A549 (cell line): ENCODE measurements around the gene VAPA. TPM values are rescaled to one million over a fixed set of nuclear protein-coding genes. Genes with fewer than 3 reads are reported as not detected.

Source experiments
- ATAC-seq, 2 experiments: fragments of 200-7000 bp in 1 of 2; fragments of >200 bp in 1 of 2; cut with Nextera tagmentation in 1 of 2; cut with Tn5 transposase in 1 of 2; 3 replicates each; pipeline versions ENCODE4 v1.8.0 to v1.9.1; 2018 to 2020; ENCODE audit warnings: mild to moderate bottlenecking in 1 of 2, moderate library complexity in 1 of 2
- CTCF ChIA-PET: fragments of 300-600 bp; sonication (Branson Sonifier 250); formaldehyde crosslinking; extraction: SDS; loops from one replicate; lab custom pipeline; 2021; ENCODE audit warnings: antibody characterized with exemption, inconsistent platforms; lab: Yijun Ruan, JAX
- POLR2A ChIA-PET: fragments of 350-600 bp; formaldehyde crosslinking; extraction: SDS; loops from one replicate; lab custom pipeline; 2021; ENCODE audit warnings: antibody characterized with exemption, inconsistent platforms; lab: Yijun Ruan, JAX
- DNase-seq, 2 experiments: peaks; one replicate each; pipeline versions ENCODE4 v3.0.0 to v3.0.0-alpha.2; 2011 to 2016; ENCODE audit warnings: low read depth in 1 of 2, low spot score in 1 of 2
- FAIRE-seq: peaks from 2 replicates; lab custom pipeline; 2011; peaks lifted over from hg19 to GRCh38; lab: Jason Lieb, UNC
- H3K27ac ChIP-seq, 2 experiments: fragments of >200 bp; sonication (Bioruptor Twin); formaldehyde crosslinking; 3 replicates each; pipeline ENCODE4 v1.5.1; 2016 to 2017
- H3K4me1 ChIP-seq: fragments of >200 bp; sonication (Bioruptor Twin); formaldehyde crosslinking; 3 replicates; pipeline ENCODE4 v1.6.1; 2016
- H3K4me2 ChIP-seq: fragments of >200 bp; sonication (Bioruptor Twin); formaldehyde crosslinking; 3 replicates; pipeline ENCODE4 v1.6.1; 2016
- H3K4me3 ChIP-seq: fragments of >200 bp; sonication (Bioruptor Twin); formaldehyde crosslinking; 3 replicates; pipeline ENCODE4 v1.5.1; 2016
- H3K9me3 ChIP-seq: fragments of >200 bp; sonication (Bioruptor Twin); formaldehyde crosslinking; 3 replicates; pipeline ENCODE4 v1.6.1; 2016
- BCL3 ChIP-seq: fragments of >200 bp; sonication (Bioruptor Twin); formaldehyde crosslinking; IDR thresholded peaks from 3 replicates; pipeline ENCODE4 v1.6.1; 2016
- BHLHE40 ChIP-seq: IDR thresholded peaks from 2 replicates; pipeline ENCODE4 v1.6.1; 2012; ENCODE audit warnings: low read depth, low read length, inconsistent platforms
- CHD4 ChIP-seq: fragments of 200-600 bp; sonication (generic); IDR thresholded peaks from 2 replicates; pipeline ENCODE4 v1.6.1; 2016; ENCODE audit warnings: antibody characterized with exemption, mild to moderate bottlenecking, borderline replicate concordance
- EHMT2 ChIP-seq: fragments of 200-600 bp; sonication (generic); IDR thresholded peaks from 2 replicates; pipeline ENCODE4 v1.6.1; 2016; ENCODE audit warnings: antibody characterized with exemption, low read depth, mild to moderate bottlenecking, moderate library complexity
- ELK1 ChIP-seq: fragments of 150-350 bp; IDR thresholded peaks from 2 replicates; pipeline ENCODE4 v1.6.1; 2014; ENCODE audit warnings: low read depth, mild to moderate bottlenecking, low read length
- GATA3 ChIP-seq: IDR thresholded peaks from 2 replicates; pipeline ENCODE4 v1.6.1; 2012; ENCODE audit warnings: borderline replicate concordance
- HMGXB4 ChIP-seq: fragments of 250-450 bp; sonication (Bioruptor Pico); IDR thresholded peaks from 2 replicates; pipeline ENCODE4 v1.5.0; 2021; ENCODE audit warnings: mild to moderate bottlenecking, moderate library complexity, borderline replicate concordance
- HOXB13 ChIP-seq: fragments of 250-450 bp; sonication (Bioruptor Pico); IDR thresholded peaks from 2 replicates; pipeline ENCODE4 v1.5.0; 2020; ENCODE audit warnings: low read depth, mild to moderate bottlenecking, moderate library complexity
- JUNB ChIP-seq: fragments of >200 bp; sonication (Bioruptor Twin); formaldehyde crosslinking; IDR thresholded peaks from 2 replicates; pipeline ENCODE4 v1.6.1; 2016
- KDM5A ChIP-seq: fragments of 200-600 bp; sonication (generic); IDR thresholded peaks from 2 replicates; pipeline ENCODE4 v1.6.1; 2016; ENCODE audit warnings: antibody characterized with exemption, mild to moderate bottlenecking
- MAFK ChIP-seq: fragments of 450-650 bp; IDR thresholded peaks from 2 replicates; pipeline ENCODE4 v1.6.1; 2014; ENCODE audit not compliant: partially characterized antibody
- MAZ ChIP-seq: fragments of 150-350 bp; IDR thresholded peaks from 2 replicates; pipeline ENCODE4 v1.6.1; 2014; ENCODE audit warnings: antibody characterized with exemption, low read depth, low read length, borderline replicate concordance
- NPAS2 ChIP-seq: fragments of 250-450 bp; sonication (Bioruptor Pico); IDR thresholded peaks from 2 replicates; pipeline ENCODE4 v1.8.0; 2022; ENCODE audit warnings: mild to moderate bottlenecking, moderate library complexity, borderline replicate concordance
- NR3C1 ChIP-seq: fragments of >200 bp; sonication (Bioruptor Twin); formaldehyde crosslinking; IDR thresholded peaks from 3 replicates; pipeline ENCODE4 v1.6.1; 2017
- POLR2A ChIP-seq: IDR thresholded peaks from 2 replicates; pipeline ENCODE4 v1.6.1; 2012; ENCODE audit warnings: mild to moderate bottlenecking, low read length
- RCOR1 ChIP-seq: fragments of 150-350 bp; IDR thresholded peaks from 2 replicates; pipeline ENCODE4 v1.6.1; 2014; ENCODE audit warnings: antibody characterized with exemption, low read length, low read depth
- RFX5 ChIP-seq: fragments of 450-650 bp; IDR thresholded peaks from 2 replicates; pipeline ENCODE4 v1.7.1; 2014; ENCODE audit warnings: antibody characterized with exemption, mild to moderate bottlenecking, moderate library complexity
- RNF2 ChIP-seq: fragments of 200-600 bp; sonication (generic); IDR thresholded peaks from 2 replicates; pipeline ENCODE4 v1.6.1; 2016; ENCODE audit warnings: low read depth, mild to moderate bottlenecking, antibody characterized with exemption, moderate library complexity, borderline replicate concordance
- SMC3 ChIP-seq: fragments of >200 bp; sonication (Bioruptor Twin); formaldehyde crosslinking; IDR thresholded peaks from 3 replicates; pipeline ENCODE4 v1.6.1; 2018; ENCODE audit warnings: inconsistent platforms
- SREBF2 ChIP-seq: fragments of 450-650 bp; IDR thresholded peaks from 2 replicates; pipeline ENCODE4 v1.6.1; 2014; ENCODE audit warnings: mild to moderate bottlenecking, moderate library complexity
- TFCP2L1 ChIP-seq: fragments of 250-450 bp; sonication (Bioruptor Pico); IDR thresholded peaks from 2 replicates; pipeline ENCODE4 v1.5.0; 2021; ENCODE audit warnings: mild to moderate bottlenecking
- TP53 ChIP-seq: fragments of 250-450 bp; sonication (Bioruptor Pico); IDR thresholded peaks from 2 replicates; pipeline ENCODE4 v1.5.0; 2021; ENCODE audit warnings: mild to moderate bottlenecking, moderate library complexity
- ZC3H11A ChIP-seq: fragments of 450-650 bp; IDR thresholded peaks from 2 replicates; pipeline ENCODE4 v1.6.1; 2014; ENCODE audit warnings: antibody characterized with exemption, mild to moderate bottlenecking
- WGBS: methylation state at CpG from one replicate; pipeline ENCODE4 v1.1.6; 2017; ENCODE audit errors: missing lambda C conversion rate; 5-methylcytosine and 5-hydroxymethylcytosine counted together
- polyA plus RNA-seq, 4 experiments: library from polyadenylated mRNA; depleted of rRNA in 3 of 4; stranded (reverse); fragments of >200 nt; fragmentation: RNase III in 1 of 4; extraction: RNeasy Plus Mini Kit Qiagen cat#74134 plus additional on column Dnase treatment in 1 of 4; gene quantifications; 2 replicates in 3 of 4; 3 replicates in 1 of 4; pipeline ENCODE4 v1.2.3, GENCODE V29; 2011 to 2017
- TF ChIP-seq, protein P1 (sequence below): fragments of 250-450 bp; sonication (Bioruptor Pico); IDR thresholded peaks from 2 replicates; pipeline ENCODE4 v1.5.0; 2020; ENCODE audit warnings: low read depth, mild to moderate bottlenecking, moderate library complexity
- TF ChIP-seq, protein P2 (sequence below): fragments of 200-600 bp; sonication (generic); IDR thresholded peaks from 2 replicates; pipeline ENCODE4 v1.6.1; 2016; ENCODE audit warnings: antibody characterized with exemption, mild to moderate bottlenecking, moderate library complexity

VAPA gene
- polyA plus RNA-seq, 2 of the 4 experiments (the other 2 are of a cell fraction), result 161 to 391 TPM

DNA sequence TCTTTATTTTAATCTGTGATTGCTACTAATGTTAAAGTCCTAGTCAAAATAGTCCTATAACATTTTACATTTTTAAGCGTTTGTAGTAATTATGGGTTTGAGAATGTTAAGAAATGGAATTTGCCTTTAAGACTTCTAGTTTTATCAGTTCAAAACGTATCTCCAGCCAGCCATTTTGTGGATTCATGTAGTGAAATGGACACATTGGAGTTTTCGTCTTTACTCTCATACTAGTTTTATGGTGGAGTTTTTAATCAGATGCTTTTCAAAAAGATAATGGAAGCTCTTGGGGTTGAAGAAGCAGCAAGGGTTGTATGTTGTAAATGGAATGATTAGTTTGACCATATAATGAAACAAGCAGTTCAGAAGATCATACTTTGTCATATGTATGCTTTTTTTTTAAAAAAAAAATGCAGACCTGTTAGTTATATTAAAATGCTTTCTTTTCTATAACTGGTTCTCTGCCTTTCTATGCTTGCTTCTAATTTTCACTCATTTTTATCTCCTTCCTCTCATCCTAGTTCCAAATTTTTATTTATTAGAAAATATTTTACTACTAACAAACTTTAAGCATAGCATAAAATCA lies 16.6 kb downstream of the VAPA start:
- Histone ChIP-seq H3K4me2 (no peak overlapping the region), H3K4me3 (no peak overlapping the region), H3K27ac (no peak overlapping the region), H3K9me3 (no peaks in the 10 kb centered on the region), H3K4me1 (peaks cover 74% of the 10 kb centered on the region)
- TF ChIP-seq, protein P1, sequence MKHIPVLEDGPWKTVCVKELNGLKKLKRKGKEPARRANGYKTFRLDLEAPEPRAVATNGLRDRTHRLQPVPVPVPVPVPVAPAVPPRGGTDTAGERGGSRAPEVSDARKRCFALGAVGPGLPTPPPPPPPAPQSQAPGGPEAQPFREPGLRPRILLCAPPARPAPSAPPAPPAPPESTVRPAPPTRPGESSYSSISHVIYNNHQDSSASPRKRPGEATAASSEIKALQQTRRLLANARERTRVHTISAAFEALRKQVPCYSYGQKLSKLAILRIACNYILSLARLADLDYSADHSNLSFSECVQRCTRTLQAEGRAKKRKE, result no peak
- no peak for TF ChIP-seq NPAS2 (CRISPR knock-in tag)
- TF ChIP-seq TP53 (CRISPR knock-in tag), result no peak
- no peak for TF ChIP-seq MAFK
- no peak for TF ChIP-seq MAZ
- TF ChIP-seq SMC3, result no peak
- no peak for FAIRE-seq
- WGBS, result 85% methylated on average over 3 of the region's 3 CpGs
- ChIA-PET CTCF (interaction anchor here (0.8 kb wide), 1 partner anchor 58 kb away, joined by 3 read pairs; no protein-coding TSS in a partner anchor), POLR2A (no interaction called here)
- no peak for ATAC-seq
- no peak for DNase-seq

- TF ChIP-seq NR3C1 (no peak), BHLHE40 (no peak), KDM5A (no peak), RFX5 (no peak), POLR2A (no peak), JUNB (no peak), RNF2 (no peak), CHD4 (no peak), HOXB13 (CRISPR knock-in tag) (no peak), ZC3H11A (no peak), EHMT2 (no peak), RCOR1 (no peak), BCL3 (no peak), MAFK (no peak), TFCP2L1 (CRISPR knock-in tag) (no peak), ELK1 (no peak), SREBF2 (no peak), GATA3 (no peak), HMGXB4 (CRISPR knock-in tag) (no peak)
- TF ChIP-seq, protein P2, sequence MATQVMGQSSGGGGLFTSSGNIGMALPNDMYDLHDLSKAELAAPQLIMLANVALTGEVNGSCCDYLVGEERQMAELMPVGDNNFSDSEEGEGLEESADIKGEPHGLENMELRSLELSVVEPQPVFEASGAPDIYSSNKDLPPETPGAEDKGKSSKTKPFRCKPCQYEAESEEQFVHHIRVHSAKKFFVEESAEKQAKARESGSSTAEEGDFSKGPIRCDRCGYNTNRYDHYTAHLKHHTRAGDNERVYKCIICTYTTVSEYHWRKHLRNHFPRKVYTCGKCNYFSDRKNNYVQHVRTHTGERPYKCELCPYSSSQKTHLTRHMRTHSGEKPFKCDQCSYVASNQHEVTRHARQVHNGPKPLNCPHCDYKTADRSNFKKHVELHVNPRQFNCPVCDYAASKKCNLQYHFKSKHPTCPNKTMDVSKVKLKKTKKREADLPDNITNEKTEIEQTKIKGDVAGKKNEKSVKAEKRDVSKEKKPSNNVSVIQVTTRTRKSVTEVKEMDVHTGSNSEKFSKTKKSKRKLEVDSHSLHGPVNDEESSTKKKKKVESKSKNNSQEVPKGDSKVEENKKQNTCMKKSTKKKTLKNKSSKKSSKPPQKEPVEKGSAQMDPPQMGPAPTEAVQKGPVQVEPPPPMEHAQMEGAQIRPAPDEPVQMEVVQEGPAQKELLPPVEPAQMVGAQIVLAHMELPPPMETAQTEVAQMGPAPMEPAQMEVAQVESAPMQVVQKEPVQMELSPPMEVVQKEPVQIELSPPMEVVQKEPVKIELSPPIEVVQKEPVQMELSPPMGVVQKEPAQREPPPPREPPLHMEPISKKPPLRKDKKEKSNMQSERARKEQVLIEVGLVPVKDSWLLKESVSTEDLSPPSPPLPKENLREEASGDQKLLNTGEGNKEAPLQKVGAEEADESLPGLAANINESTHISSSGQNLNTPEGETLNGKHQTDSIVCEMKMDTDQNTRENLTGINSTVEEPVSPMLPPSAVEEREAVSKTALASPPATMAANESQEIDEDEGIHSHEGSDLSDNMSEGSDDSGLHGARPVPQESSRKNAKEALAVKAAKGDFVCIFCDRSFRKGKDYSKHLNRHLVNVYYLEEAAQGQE, result no peak
- H3K4me1 ChIP-seq, result peaks cover 67% of the 10 kb centered on the region
- no peak for DNase-seq
- ChIA-PET POLR2A (no interaction called here), CTCF (interaction anchor here (0.8 kb wide), 1 partner anchor 58 kb away, joined by 3 read pairs; no protein-coding TSS in a partner anchor)
- FAIRE-seq, result no peak
- 88% methylated on average over 1 of the region's 1 CpG for WGBS
- H3K4me3 ChIP-seq, result no peak overlapping the region
- H3K9me3 ChIP-seq, result no peaks in the 10 kb centered on the region
- H3K4me2 ChIP-seq, result peak overlapping the region; percentile 14; the same call in 1 of the 3 replicates
- ATAC-seq, result no peak
- no peak overlapping the region for H3K27ac ChIP-seq
Observed at GRCh38 chr18:9931146-9931545, 17.3 kb downstream of the VAPA start.
